ENCODE data around the gene ARSA. TPM values are rescaled to one million over a fixed set of nuclear protein-coding genes. Genes with fewer than 3 reads are reported as not detected.
A peak's percentile ranks its signal among the peaks of the same experiment; 100 is the strongest.

The ARSA gene
- total RNA-seq, 1 experiment from 2014 or later, result 10.3 TPM

GRCh38 chr22:50584106-50585096 lies 43.6 kb downstream of the ARSA start:
- Histone ChIP-seq H3K4me1 (ENCODE audit: insufficient read depth, low read length) (peaks cover 2% of the 10 kb centered on the region; the same call in 1 of the 2 replicates), H2BK12ac (ENCODE audit: insufficient read length, low read depth, low read length) (no peak overlapping the region), H3K9ac (ENCODE audit: extremely low read depth, insufficient read length, low read length) (no peak overlapping the region), H2BK5ac (ENCODE audit: insufficient read length, low read length) (no peak overlapping the region), H3K23me2 (ENCODE audit: insufficient read length, low read depth, low read length, poor library complexity, severe bottlenecking) (no peaks in the 10 kb centered on the region), H3K9me3 (ENCODE audit: control insufficient read depth, low read depth, low read length) (no peaks in the 10 kb centered on the region), H3K79me1 (ENCODE audit: insufficient read depth, low read depth, low read length, poor library complexity, severe bottlenecking) (peaks cover 4% of the 10 kb centered on the region), H2BK20ac (ENCODE audit: low read depth, low read length, poor library complexity, severe bottlenecking) (no peak overlapping the region), H3K14ac (ENCODE audit: insufficient read depth, low read length) (no peak overlapping the region), H2AFZ (ENCODE audit: low read length) (no peak overlapping the region), H3K27ac (ENCODE audit: insufficient read length, low read depth, low read length) (no peak overlapping the region), H3K79me2 (ENCODE audit: insufficient read depth, low read length) (no peaks in the 10 kb centered on the region), H3K18ac (ENCODE audit: insufficient read length, low read depth, low read length) (no peak overlapping the region), H4K20me1 (ENCODE audit: control insufficient read depth, insufficient read depth, insufficient read length) (no peaks in the 10 kb centered on the region), H2AK5ac (ENCODE audit: insufficient read length, low read length) (no peak overlapping the region), H4K91ac (ENCODE audit: insufficient read length, low read depth, low read length) (no peak overlapping the region), H2BK15ac (ENCODE audit: low read depth, low read length) (no peak overlapping the region), H3K23ac (ENCODE audit: insufficient read length, low read depth, low read length) (no peak overlapping the region), H3K27me3 (ENCODE audit: insufficient read depth, low read length) (no peaks in the 10 kb centered on the region), H3T11ph (ENCODE audit: low read length) (no peak overlapping the region), H4K8ac (replicated peaks; ENCODE audit: insufficient read length, low read depth, low read length) (no peak overlapping the region), H3K56ac (ENCODE audit: insufficient read length, low read depth, low read length) (no peak overlapping the region), H3K4me2 (ENCODE audit: insufficient read depth, insufficient read length, low read length) (no peak overlapping the region), H4K5ac (ENCODE audit: insufficient read length, low read depth, low read length) (no peak overlapping the region), H2BK120ac (ENCODE audit: low read depth, low read length, poor library complexity, severe bottlenecking) (no peak overlapping the region), H3K4ac (ENCODE audit: low read depth, low read length) (no peak overlapping the region)
- no peak overlapping the region; a peak in 1 of 7 replicates for H3K27ac Mint-ChIP-seq
- H3K36me3 Mint-ChIP-seq (ENCODE audit: insufficient read depth in 1 of 3, low read depth in 3 of 3), result peaks cover 4 to 13% (median 12%) of the 10 kb centered on the region in 3 experiments; a peak in 6 of 7 replicates
- TF ChIP-seq CTCF (conservative IDR thresholded peaks at IDR 0.05), result no peak
- WGBS (ENCODE audit: extremely low coverage, insufficient read length, low lambda C conversion rate), result no CpG with 5 or more reads among the region's 23 CpGs
- H3K27me3 Mint-ChIP-seq (ENCODE audit: low read depth), result peaks cover 9% of the 10 kb centered on the region
- no peaks in the 10 kb centered on the region for H3K9me3 Mint-ChIP-seq
- no peak for DNase-seq
- H3K4me1 Mint-ChIP-seq, result peaks cover 14 to 23% of the 10 kb centered on the region in 2 experiments
- peak overlapping the region; percentile 80 to 89 for H3K4me3 Mint-ChIP-seq

All from H9 (cell line).